GM12891 (cell line): Measurements from ENCODE around the gene OR5J2.

ENCODE experiments used
- PAX5 ChIP-seq: IDR thresholded peaks from 2 replicates; pipeline ENCODE4 v1.6.1; 2011; ENCODE audit warnings: low read length, moderate library complexity, mild to moderate bottlenecking; ENCODE audit not compliant: insufficient read depth, severe bottlenecking
- POLR2A ChIP-seq: IDR thresholded peaks from 2 replicates; pipeline ENCODE4 v1.6.1; 2011; ENCODE audit warnings: low read depth, low read length, control low read depth
- POLR2AphosphoS5 ChIP-seq: IDR thresholded peaks from 2 replicates; pipeline ENCODE4 v1.6.1; 2011; ENCODE audit warnings: low read depth, low read length, control low read depth
- SPI1 ChIP-seq: IDR thresholded peaks from 2 replicates; pipeline ENCODE4 v1.6.1; 2011; ENCODE audit warnings: low read depth, low read length, control low read depth
- TAF1 ChIP-seq: IDR thresholded peaks from 2 replicates; pipeline ENCODE4 v1.6.1; 2011; ENCODE audit warnings: low read depth, low read length, control low read depth

GRCh38 chr11:56207790-56208189 lies 31.4 kb downstream of the OR5J2 start:
- TF ChIP-seq TAF1 (no peak), POLR2AphosphoS5 (no peak), POLR2A (no peak), PAX5 (no peak), SPI1 (no peak)
